Fibroblast of pulmonary artery (primary cell): ENCODE results near the gene ASPDH.

Experiments
- DNase-seq: peaks from one replicate; pipeline ENCODE4 v3.0.0-alpha.2; 2010; ENCODE audit warnings: low read depth
- H3K4me3 ChIP-seq: replicated peaks from 2 replicates; pipeline ENCODE4 v1.5.1; 2011; ENCODE audit warnings: low read depth, mild to moderate bottlenecking, control low read depth, low read length, moderate library complexity
- TF ChIP-seq, protein P1 (sequence below): IDR thresholded peaks from 2 replicates; pipeline ENCODE4 v1.5.1; 2011; ENCODE audit warnings: mild to moderate bottlenecking, control low read depth, low read length, inconsistent platforms; ENCODE audit errors: missing control alignments

The ASPDH gene

DNA sequence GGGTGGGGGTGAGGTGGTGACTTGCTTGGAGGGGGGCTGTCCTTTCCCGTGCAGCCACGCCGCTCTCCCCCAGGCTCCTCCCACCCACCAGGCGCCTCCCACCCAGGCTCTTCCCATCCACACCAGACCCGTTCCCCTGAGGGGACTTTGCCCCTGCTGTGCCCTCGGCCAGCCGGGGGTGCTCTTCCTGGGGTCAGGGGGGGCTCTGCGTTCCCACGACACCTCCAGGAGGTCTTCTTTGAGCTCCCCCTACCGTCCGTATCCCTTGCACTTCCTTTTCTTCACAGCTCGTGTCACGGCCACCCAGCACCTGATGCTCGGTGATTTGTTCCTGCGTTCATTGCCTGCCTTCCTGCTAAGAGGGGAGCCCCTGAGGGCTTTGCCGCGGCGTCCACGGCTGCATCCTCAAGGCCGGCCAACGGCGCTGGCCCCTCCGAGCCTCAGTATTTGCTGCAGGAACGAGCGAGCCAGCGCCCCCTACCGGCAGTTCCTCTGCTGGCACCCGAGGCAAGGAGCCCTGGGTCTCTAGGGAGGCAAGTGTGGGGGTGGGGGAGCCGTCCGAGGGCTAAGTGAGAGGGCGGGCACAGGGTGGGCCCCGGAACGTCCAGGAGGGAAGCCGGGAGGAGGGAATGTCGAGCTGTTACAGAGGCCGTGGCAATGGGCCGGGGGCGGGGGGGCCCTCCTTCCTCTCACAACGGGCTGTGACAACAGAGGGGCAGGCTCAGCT is 42.7 kb upstream of the ASPDH start:
- DNase-seq, result peak; percentile 77
- TF ChIP-seq, protein P1, sequence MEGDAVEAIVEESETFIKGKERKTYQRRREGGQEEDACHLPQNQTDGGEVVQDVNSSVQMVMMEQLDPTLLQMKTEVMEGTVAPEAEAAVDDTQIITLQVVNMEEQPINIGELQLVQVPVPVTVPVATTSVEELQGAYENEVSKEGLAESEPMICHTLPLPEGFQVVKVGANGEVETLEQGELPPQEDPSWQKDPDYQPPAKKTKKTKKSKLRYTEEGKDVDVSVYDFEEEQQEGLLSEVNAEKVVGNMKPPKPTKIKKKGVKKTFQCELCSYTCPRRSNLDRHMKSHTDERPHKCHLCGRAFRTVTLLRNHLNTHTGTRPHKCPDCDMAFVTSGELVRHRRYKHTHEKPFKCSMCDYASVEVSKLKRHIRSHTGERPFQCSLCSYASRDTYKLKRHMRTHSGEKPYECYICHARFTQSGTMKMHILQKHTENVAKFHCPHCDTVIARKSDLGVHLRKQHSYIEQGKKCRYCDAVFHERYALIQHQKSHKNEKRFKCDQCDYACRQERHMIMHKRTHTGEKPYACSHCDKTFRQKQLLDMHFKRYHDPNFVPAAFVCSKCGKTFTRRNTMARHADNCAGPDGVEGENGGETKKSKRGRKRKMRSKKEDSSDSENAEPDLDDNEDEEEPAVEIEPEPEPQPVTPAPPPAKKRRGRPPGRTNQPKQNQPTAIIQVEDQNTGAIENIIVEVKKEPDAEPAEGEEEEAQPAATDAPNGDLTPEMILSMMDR, result peak; percentile 80

DNA sequence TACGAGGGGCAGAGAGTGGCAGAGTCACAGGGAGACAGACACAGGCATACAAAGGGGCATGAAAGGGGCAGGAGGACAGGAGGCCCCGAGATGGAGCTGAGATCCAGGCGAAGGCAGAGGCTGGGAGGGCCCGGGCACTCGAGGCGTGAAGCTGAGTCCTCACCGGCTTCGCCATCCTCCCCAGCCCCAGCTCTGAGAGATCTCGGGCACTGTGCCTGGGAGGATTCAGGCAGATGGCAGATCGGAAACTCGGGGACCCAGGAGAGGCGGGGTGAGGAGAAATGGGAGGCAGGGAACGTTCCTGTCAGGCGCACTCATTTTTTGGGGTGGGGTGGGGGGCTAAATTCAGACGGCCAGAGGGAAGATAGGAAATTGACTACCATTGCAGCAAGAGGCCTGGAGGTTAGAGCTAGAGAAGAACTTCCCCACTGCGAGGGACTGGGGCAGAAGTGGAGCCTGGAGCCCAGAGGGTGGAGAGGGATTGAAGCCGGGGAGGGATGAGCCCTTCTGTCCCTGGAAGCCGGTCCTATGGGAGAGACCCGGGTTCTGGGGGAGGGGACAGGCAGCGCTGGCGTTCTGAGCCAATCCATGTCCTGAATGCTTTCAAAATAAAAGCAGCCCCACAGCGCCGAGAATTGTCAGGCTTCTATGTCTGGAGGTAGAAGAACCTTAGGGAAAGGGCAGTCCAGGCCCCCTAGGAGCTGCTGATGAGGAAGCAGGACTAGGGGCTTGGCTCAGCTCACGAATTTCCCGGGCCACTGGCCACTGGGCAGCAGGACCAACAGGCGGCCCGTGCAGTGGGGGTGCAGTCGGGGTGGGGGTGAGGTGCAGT is 42.0 kb upstream of the ASPDH start:
- TF ChIP-seq, protein P1, result no peak
- peak overlapping the region; percentile 61 for H3K4me3 ChIP-seq
- peak; percentile 11 for DNase-seq

More for the DNA sequence above, 42.7 kb upstream of the ASPDH start:
- peak overlapping the region; percentile 61 for H3K4me3 ChIP-seq

DNA sequence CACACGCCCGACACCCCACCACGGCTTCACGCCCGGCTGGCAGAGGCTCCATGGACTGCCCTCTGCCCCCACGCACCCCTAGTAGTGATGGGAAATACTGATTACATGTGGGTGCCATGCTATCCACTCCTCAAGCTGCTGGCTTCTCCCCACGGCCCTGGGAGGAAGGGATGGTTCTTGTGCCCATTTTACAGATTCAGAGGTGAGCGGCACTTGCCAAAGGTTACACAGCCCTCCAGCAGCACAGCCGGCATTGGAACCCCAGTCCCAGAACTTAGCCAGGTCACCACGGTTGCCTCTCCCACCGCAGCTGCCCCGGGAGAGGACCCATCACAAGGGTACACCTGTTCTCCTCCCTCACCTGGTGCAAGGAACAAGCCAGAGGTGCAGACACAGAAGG is 41.3 kb upstream of the ASPDH start:
- TF ChIP-seq, protein P1, result no peak
- no peak overlapping the region for H3K4me3 ChIP-seq
- DNase-seq, result no peak

DNA sequence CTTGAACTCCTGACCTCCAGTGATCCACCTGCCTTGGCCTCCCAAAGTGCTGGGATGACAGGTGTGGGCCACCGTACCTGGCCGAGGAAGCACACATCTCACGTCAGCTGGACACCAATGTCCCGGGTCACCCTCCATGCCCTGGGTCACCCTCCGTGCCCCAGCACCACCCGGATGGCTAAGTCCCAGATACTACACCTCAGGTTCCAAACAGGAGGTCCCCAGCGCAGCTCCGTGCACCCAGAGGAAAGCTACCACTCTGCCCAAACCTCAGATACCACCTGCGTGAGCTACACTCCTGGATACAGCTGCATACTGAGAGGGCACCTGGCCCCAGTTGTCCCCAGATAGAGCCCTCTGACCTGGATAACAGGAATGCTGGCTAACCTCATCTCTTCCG is 40.5 kb upstream of the ASPDH start:
- DNase-seq, result no peak
- no peak overlapping the region for H3K4me3 ChIP-seq
- TF ChIP-seq, protein P1, result no peak

DNA sequence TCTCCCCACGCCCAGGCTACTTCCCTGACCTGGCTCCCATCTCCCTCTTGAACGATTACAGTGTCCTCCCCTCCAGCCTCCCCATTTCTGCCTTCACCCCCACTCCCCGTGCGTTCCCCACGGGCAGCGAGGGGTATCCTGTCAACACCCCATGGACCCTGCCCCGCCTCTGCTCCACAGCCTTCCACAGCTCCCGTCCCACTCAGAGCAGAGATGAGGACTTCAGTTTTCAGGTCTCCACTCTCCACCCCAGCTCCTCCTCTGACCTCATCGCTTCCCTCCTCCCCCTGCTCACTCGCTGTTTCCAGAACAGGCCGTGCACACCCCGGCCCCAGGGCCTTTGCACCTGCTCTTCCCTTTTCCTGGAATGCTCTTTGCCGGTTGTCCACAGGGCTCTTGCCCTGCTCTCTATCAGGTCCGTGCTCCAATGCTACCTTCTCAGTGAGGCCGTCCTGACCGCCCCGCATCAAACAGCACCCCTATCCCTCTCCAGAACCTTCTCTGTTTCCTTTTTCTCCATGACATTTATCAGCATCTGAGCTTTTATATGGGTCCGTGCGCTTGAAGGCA is 39.5 kb upstream of the ASPDH start:
- no peak overlapping the region for H3K4me3 ChIP-seq
- TF ChIP-seq, protein P1, result no peak
- no peak for DNase-seq

DNA sequence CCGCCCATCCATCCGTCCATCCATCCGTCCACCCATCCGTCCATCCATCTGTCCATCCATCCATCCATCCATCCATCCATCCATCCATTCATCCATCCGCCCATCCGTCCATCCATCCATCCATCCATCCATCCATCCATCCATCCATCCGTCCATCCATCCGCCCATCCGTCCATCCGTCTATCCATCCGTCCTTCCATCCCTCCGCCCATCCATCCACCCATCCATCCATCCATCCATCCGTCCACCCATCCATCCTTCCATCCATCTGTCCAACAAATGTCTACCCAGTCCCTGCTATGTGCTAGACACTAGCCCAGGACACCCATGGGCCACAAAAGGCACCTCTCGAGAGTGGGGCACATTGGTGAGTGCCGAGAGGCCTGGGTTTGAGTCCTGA is 38.8 kb upstream of the ASPDH start:
- no peak for DNase-seq
- TF ChIP-seq, protein P1, result no peak
- H3K4me3 ChIP-seq, result no peak overlapping the region
